ENCODE measurements around the gene ZCCHC14.

Gene ZCCHC14

GRCh38 chr16:87383505-87384161 lies 109.2 kb downstream of the ZCCHC14 start, which contains the start of gene FBXO31:
Gene FBXO31 (minus strand): TSS chr16:87383776. CDS start chr16:87383744, 32 bp downstream.
- peaks cover 13% of the 10 kb centered on the region for H3K79me1 ChIP-seq (ENCODE audit: low read length)
- peak within 1 kb of the TSS; percentile 49 for H3K14ac ChIP-seq (ENCODE audit: low read length)
- peak within 1 kb of the TSS; percentile 58 for H4K8ac ChIP-seq (ENCODE audit: low read depth, low read length)
- peak; percentile 66 to 88 for DNase-seq
- peak within 1 kb of the TSS; percentile 88 for H3K18ac ChIP-seq (ENCODE audit: low read length)
- H3K36me3 ChIP-seq (ENCODE audit: control insufficient read depth in 1 of 2, insufficient read depth in 2 of 2, low read length in 2 of 2), result peaks cover 2% of the 10 kb centered on the region in 2 experiments
- peak within 1 kb of the TSS; percentile 29 for H2BK12ac ChIP-seq (ENCODE audit: low read length)
- H3K79me2 ChIP-seq (ENCODE audit: control insufficient read depth, insufficient read depth, low read length, poor library complexity), result peaks cover 10% of the 10 kb centered on the region
- peak within 1 kb of the TSS; percentile 58 for H2BK120ac ChIP-seq (ENCODE audit: insufficient read depth, low read length, poor library complexity)
- H4K12ac ChIP-seq (ENCODE audit: low read depth, low read length), result peak within 1 kb of the TSS; percentile 45
- peak within 1 kb of the TSS; percentile 85 for H3K4me2 ChIP-seq (ENCODE audit: low read length)
- H3K4me3 ChIP-seq (ENCODE audit: low read depth, low read length), result peak within 1 kb of the TSS; percentile 79
- H2AK5ac ChIP-seq (ENCODE audit: low read length), result no peak within 1 kb of the TSS
- peak within 1 kb of the TSS; percentile 20 for H4K91ac ChIP-seq (ENCODE audit: low read depth, low read length)
- H2AFZ ChIP-seq (ENCODE audit: insufficient read depth, low read length, poor library complexity), result peak within 1 kb of the TSS; percentile 70
- H3K23ac ChIP-seq (ENCODE audit: low read length), result no peak within 1 kb of the TSS
- WGBS (ENCODE audit: extremely low coverage, insufficient coverage, insufficient read length), result no CpG with 5 or more reads among the region's 92 CpGs
- H3K4ac ChIP-seq (ENCODE audit: low read depth, low read length), result peak within 1 kb of the TSS; percentile 53
- H3K27me3 ChIP-seq (ENCODE audit: insufficient read depth, low read length), result no peaks in the 10 kb centered on the region
- peak within 1 kb of the TSS; percentile 75 for H3K9ac ChIP-seq (ENCODE audit: low read length)
- H3K9me3 ChIP-seq (ENCODE audit: insufficient read depth, low read depth, low read length), result peaks cover 2% of the 10 kb centered on the region
- peak within 1 kb of the TSS; percentile 39 for H2BK5ac ChIP-seq (ENCODE audit: low read depth, low read length, poor library complexity)
- peaks cover 2 to 11% of the 10 kb centered on the region in 2 experiments for H3K4me1 ChIP-seq (ENCODE audit: control insufficient read depth in 1 of 2, insufficient read depth in 2 of 2, low read length in 2 of 2)
- H3K27ac ChIP-seq (ENCODE audit: low read depth, low read length), result peak within 1 kb of the TSS; percentile 50

GRCh38 chr16:87382023-87382785 lies 110.6 kb downstream of the ZCCHC14 start:
- peak overlapping the region; percentile 85 for H3K4me2 ChIP-seq (ENCODE audit: low read length)
- H3K79me1 ChIP-seq (ENCODE audit: low read length), result peaks cover 13% of the 10 kb centered on the region
- H3K4me1 ChIP-seq (ENCODE audit: control insufficient read depth in 1 of 2, insufficient read depth in 2 of 2, low read length in 2 of 2), result peaks cover 2 to 8% of the 10 kb centered on the region in 2 experiments
- H3K18ac ChIP-seq (ENCODE audit: low read length), result no peak overlapping the region
- no peak overlapping the region for H3K4ac ChIP-seq (ENCODE audit: low read depth, low read length)
- H3K79me2 ChIP-seq (ENCODE audit: control insufficient read depth, insufficient read depth, low read length, poor library complexity), result peaks cover 10% of the 10 kb centered on the region
- H4K91ac ChIP-seq (ENCODE audit: low read depth, low read length), result no peak overlapping the region
- H2BK120ac ChIP-seq (ENCODE audit: insufficient read depth, low read length, poor library complexity), result no peak overlapping the region
- H3K14ac ChIP-seq (ENCODE audit: low read length), result peak overlapping the region; percentile 4
- peak overlapping the region; percentile 16 for H4K8ac ChIP-seq (ENCODE audit: low read depth, low read length)
- no peak overlapping the region for H3K4me3 ChIP-seq (ENCODE audit: low read depth, low read length)
- no peak overlapping the region for H3K27ac ChIP-seq (ENCODE audit: low read depth, low read length)
- H4K12ac ChIP-seq (ENCODE audit: low read depth, low read length), result no peak overlapping the region
- WGBS (ENCODE audit: extremely low coverage, insufficient coverage, insufficient read length), result no CpG with 5 or more reads among the region's 17 CpGs
- no peak overlapping the region for H2BK5ac ChIP-seq (ENCODE audit: low read depth, low read length, poor library complexity)
- H3K23ac ChIP-seq (ENCODE audit: low read length), result no peak overlapping the region
- no peak overlapping the region for H2AK5ac ChIP-seq (ENCODE audit: low read length)
- H3K27me3 ChIP-seq (ENCODE audit: insufficient read depth, low read length), result no peaks in the 10 kb centered on the region
- peaks cover 2% of the 10 kb centered on the region in 2 experiments for H3K36me3 ChIP-seq (ENCODE audit: control insufficient read depth in 1 of 2, insufficient read depth in 2 of 2, low read length in 2 of 2)
- H2BK12ac ChIP-seq (ENCODE audit: low read length), result no peak overlapping the region
- peaks cover 2% of the 10 kb centered on the region for H3K9me3 ChIP-seq (ENCODE audit: insufficient read depth, low read depth, low read length)
- H3K9ac ChIP-seq (ENCODE audit: low read length), result no peak overlapping the region
- DNase-seq, result no peak
- H2AFZ ChIP-seq (ENCODE audit: insufficient read depth, low read length, poor library complexity), result no peak overlapping the region

- Histone ChIP-seq H3K27me3 (ENCODE audit: insufficient read depth, low read length) (no peaks in the 10 kb centered on the region), H3K14ac (ENCODE audit: low read length) (no peak overlapping the region), H3K36me3 (ENCODE audit: control insufficient read depth in 1 of 2, insufficient read depth in 2 of 2, low read length in 2 of 2) (peaks cover 2% of the 10 kb centered on the region in 2 experiments), H3K4me3 (ENCODE audit: low read depth, low read length) (no peak overlapping the region), H3K9ac (ENCODE audit: low read length) (no peak overlapping the region), H2BK12ac (ENCODE audit: low read length) (no peak overlapping the region), H3K79me2 (ENCODE audit: control insufficient read depth, insufficient read depth, low read length, poor library complexity) (peaks cover 10% of the 10 kb centered on the region), H3K79me1 (ENCODE audit: low read length) (peaks cover 13% of the 10 kb centered on the region), H3K27ac (ENCODE audit: low read depth, low read length) (no peak overlapping the region), H3K23ac (ENCODE audit: low read length) (no peak overlapping the region), H3K4ac (ENCODE audit: low read depth, low read length) (no peak overlapping the region), H2AK5ac (ENCODE audit: low read length) (no peak overlapping the region), H3K4me1 (ENCODE audit: control insufficient read depth in 1 of 2, insufficient read depth in 2 of 2, low read length in 2 of 2) (peaks cover 2 to 8% of the 10 kb centered on the region in 2 experiments), H3K9me3 (ENCODE audit: insufficient read depth, low read depth, low read length) (peaks cover 2% of the 10 kb centered on the region), H4K8ac (ENCODE audit: low read depth, low read length) (no peak overlapping the region), H2AFZ (ENCODE audit: insufficient read depth, low read length, poor library complexity) (no peak overlapping the region), H4K12ac (ENCODE audit: low read depth, low read length) (no peak overlapping the region), H2BK120ac (ENCODE audit: insufficient read depth, low read length, poor library complexity) (no peak overlapping the region), H3K18ac (ENCODE audit: low read length) (no peak overlapping the region), H2BK5ac (ENCODE audit: low read depth, low read length, poor library complexity) (no peak overlapping the region), H3K4me2 (ENCODE audit: low read length) (no peak overlapping the region), H4K91ac (ENCODE audit: low read depth, low read length) (no peak overlapping the region)
- DNase-seq, result no peak
- no CpG with 5 or more reads among the region's 4 CpGs for WGBS (ENCODE audit: extremely low coverage, insufficient coverage, insufficient read length)
Measured at GRCh38 chr16:87380881-87381280, 111.9 kb downstream of the ZCCHC14 start.

- Histone ChIP-seq H3K79me1 (ENCODE audit: low read length) (peaks cover 13% of the 10 kb centered on the region), H3K36me3 (ENCODE audit: control insufficient read depth in 1 of 2, insufficient read depth in 2 of 2, low read length in 2 of 2) (peaks cover 2% of the 10 kb centered on the region in 2 experiments), H3K79me2 (ENCODE audit: control insufficient read depth, insufficient read depth, low read length, poor library complexity) (peaks cover 10% of the 10 kb centered on the region), H3K14ac (ENCODE audit: low read length) (no peak overlapping the region), H3K27me3 (ENCODE audit: insufficient read depth, low read length) (no peaks in the 10 kb centered on the region), H2AK5ac (ENCODE audit: low read length) (no peak overlapping the region), H2BK5ac (ENCODE audit: low read depth, low read length, poor library complexity) (no peak overlapping the region), H3K18ac (ENCODE audit: low read length) (no peak overlapping the region), H4K91ac (ENCODE audit: low read depth, low read length) (no peak overlapping the region), H3K4ac (ENCODE audit: low read depth, low read length) (no peak overlapping the region), H4K8ac (ENCODE audit: low read depth, low read length) (no peak overlapping the region), H3K23ac (ENCODE audit: low read length) (no peak overlapping the region), H3K9me3 (ENCODE audit: insufficient read depth, low read depth, low read length) (peaks cover 2% of the 10 kb centered on the region), H3K4me1 (ENCODE audit: control insufficient read depth in 1 of 2, insufficient read depth in 2 of 2, low read length in 2 of 2) (peaks cover 2 to 8% of the 10 kb centered on the region in 2 experiments), H2AFZ (ENCODE audit: insufficient read depth, low read length, poor library complexity) (no peak overlapping the region), H3K4me2 (ENCODE audit: low read length) (no peak overlapping the region), H4K12ac (ENCODE audit: low read depth, low read length) (no peak overlapping the region), H3K27ac (ENCODE audit: low read depth, low read length) (no peak overlapping the region), H3K9ac (ENCODE audit: low read length) (no peak overlapping the region), H3K4me3 (ENCODE audit: low read depth, low read length) (no peak overlapping the region), H2BK120ac (ENCODE audit: insufficient read depth, low read length, poor library complexity) (no peak overlapping the region), H2BK12ac (ENCODE audit: low read length) (no peak overlapping the region)
- WGBS (ENCODE audit: extremely low coverage, insufficient coverage, insufficient read length), result no CpG with 5 or more reads among the region's 10 CpGs
- no peak for DNase-seq
Measured at GRCh38 chr16:87380403-87380802, 112.4 kb downstream of the ZCCHC14 start.
